Vagina (tissue), 2 donors: ENCODE data around the gene SLF2.

Source experiments
- POLR2A ChIP-seq, 2 donors: fragments of 450-650 bp; IDR thresholded peaks; one replicate each; pipeline ENCODE4 v1.6.1; 2017; ENCODE audit warnings: antibody characterized with exemption in 2 of 2, mild to moderate bottlenecking in 2 of 2, moderate library complexity in 2 of 2
- POLR2AphosphoS5 ChIP-seq, 2 donors: sonication (generic); formaldehyde crosslinking; IDR thresholded peaks; one replicate each; pipeline ENCODE4 v1.9.0; 2017; ENCODE audit warnings: antibody characterized with exemption in 2 of 2, mild to moderate bottlenecking in 2 of 2, low read depth in 1 of 2; ENCODE audit not compliant: insufficient read depth in 1 of 2
- TF ChIP-seq, protein P1 (sequence below), 3 experiments: fragments of 450-650 bp in 2 of 3; fragments of 200-600 bp in 1 of 3; sonication (generic) in 1 of 3; IDR thresholded peaks; one replicate each; pipeline ENCODE4 v1.5.1; 2017 to 2019; ENCODE audit warnings: antibody characterized with exemption in 3 of 3, mild to moderate bottlenecking in 2 of 3, moderate library complexity in 2 of 3

- TF ChIP-seq, protein P1, sequence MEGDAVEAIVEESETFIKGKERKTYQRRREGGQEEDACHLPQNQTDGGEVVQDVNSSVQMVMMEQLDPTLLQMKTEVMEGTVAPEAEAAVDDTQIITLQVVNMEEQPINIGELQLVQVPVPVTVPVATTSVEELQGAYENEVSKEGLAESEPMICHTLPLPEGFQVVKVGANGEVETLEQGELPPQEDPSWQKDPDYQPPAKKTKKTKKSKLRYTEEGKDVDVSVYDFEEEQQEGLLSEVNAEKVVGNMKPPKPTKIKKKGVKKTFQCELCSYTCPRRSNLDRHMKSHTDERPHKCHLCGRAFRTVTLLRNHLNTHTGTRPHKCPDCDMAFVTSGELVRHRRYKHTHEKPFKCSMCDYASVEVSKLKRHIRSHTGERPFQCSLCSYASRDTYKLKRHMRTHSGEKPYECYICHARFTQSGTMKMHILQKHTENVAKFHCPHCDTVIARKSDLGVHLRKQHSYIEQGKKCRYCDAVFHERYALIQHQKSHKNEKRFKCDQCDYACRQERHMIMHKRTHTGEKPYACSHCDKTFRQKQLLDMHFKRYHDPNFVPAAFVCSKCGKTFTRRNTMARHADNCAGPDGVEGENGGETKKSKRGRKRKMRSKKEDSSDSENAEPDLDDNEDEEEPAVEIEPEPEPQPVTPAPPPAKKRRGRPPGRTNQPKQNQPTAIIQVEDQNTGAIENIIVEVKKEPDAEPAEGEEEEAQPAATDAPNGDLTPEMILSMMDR (IDR thresholded peaks at IDR 0.05), result no peak
- no peak for TF ChIP-seq POLR2A (IDR thresholded peaks at IDR 0.05)
- TF ChIP-seq POLR2AphosphoS5 (IDR thresholded peaks at IDR 0.05; ENCODE audit: insufficient read depth in 1 of 2, low read depth in 1 of 2), result no peak
Measured at GRCh38 chr10:100965820-100966219, 53.1 kb downstream of the SLF2 start.
